ENCODE data around the gene EXOC3L1. TPM values are rescaled to one million over a fixed set of nuclear protein-coding genes. Genes with fewer than 3 reads are reported as not detected.

The EXOC3L1 gene
- polyA plus RNA-seq, 3 donors, result 4.3 to 6.3 (median 6.1) TPM

DNA sequence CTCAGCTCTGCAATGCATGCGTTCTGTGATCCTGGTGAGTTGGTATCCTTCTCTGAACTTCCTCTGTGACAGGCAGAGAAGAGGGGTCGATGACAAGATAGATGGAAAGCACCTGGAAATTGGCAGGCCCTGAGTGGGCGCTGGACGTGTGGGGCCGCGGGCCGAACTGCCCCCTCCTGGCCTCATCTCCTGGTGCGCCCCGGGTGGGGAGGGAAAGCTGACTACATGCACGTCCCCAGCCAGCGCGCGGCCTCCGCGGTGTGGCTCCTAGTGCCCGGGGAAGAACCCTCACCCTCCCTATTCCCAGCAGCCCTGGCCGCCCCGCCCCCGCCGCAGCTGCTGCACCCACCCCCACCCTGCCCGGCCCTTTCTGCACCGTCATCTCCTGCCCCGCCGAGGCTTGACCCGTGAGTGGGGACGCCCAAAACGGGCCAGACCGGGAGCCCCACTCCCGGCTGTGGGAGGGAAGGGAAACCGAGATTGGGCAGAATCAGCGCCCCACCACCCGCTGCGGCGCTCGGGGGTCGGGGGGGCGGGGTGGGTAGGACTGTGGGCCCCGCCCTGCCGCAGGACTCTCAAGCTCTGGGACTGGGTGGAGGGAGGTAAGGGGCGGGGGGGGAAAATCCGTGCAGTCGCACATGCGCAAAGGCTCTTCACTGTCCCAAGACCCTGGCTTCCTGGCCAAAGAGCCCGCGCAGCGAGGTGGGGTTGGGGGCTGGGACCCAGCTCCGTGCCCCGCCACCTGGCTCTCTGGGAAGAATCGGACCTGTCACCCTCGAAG, 19.6 kb downstream of the EXOC3L1 start, which contains the start of gene NOL3:
TSS of gene NOL3 (plus strand) at position 371 of the 781 bp plus-strand sequence.
- no peak for DNase-seq (ENCODE audit: extremely low read depth in 1 of 11, low read depth in 9 of 11, low spot score in 4 of 11)

DNA sequence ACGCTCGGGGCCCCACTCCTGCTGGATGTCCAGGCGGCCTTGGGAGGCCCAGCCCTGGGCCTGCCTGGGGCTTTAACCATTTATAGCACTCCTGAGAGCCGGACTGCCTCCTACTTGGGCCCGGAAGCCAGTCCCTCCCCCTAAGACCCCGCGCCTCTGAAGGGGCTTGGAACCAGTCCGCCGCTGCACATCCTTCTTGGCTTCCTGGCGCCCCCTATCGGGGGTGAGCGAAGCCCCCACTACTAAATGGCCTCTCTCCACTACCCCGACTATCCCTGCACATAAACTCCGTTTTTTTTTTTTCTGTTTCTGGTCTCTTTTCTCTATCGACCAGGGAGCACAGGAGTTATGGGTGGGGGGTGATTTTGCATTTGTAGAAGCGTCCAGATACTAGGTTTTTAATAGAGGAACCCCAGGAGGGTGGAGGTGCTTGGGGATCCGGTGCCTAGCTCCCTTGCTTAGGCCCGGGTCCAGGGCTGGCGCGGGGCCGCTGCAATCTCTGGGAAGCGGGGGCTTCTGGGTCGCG, 20.2 kb downstream of the EXOC3L1 start:
- no peak for DNase-seq (ENCODE audit: extremely low read depth in 1 of 11, low read depth in 9 of 11, low spot score in 4 of 11)

DNA sequence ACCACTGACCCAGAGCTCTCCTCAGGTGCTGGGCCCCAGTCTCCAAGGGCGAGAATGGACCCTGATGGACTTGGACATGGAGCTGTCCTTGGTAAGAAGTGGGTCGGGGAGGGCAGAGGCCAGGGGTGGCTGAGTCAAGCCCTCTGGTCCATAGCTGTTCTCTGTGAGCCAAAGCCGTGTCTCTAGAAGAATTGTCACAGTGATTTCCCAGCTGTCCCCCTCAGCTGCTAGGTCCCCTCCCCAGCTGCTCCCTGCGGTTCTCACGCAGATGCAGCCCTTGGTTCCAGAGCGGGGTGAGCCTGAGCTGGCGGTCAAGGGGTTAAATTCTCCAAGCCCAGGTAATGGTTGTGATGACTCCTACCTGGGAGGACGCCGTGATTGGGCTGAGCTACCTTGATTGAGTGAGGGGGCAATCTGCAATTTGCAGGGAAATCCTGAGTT, 20.9 kb downstream of the EXOC3L1 start:
- no peak for DNase-seq (ENCODE audit: extremely low read depth in 1 of 11, low read depth in 9 of 11, low spot score in 4 of 11)

DNA sequence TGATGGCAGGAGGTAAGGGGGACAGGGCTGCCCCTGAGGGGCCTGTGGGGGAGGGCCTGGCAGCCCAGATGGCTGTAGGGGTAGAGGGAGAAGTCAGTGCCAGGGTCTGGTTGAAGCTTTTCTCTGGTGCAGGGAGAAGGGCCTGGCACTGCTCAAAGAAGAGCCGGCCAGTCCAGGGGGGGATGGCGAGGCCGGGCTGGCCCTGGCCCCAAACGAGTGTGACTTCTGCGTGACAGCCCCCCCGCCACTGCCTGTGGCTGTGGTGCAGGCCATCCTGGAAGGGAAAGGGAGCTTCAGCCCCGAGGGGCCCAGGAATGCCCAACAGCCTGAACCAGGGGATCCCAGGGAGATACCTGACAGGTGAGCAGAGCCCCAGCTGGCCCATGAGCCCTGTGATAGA, 22.3 kb downstream of the EXOC3L1 start:
- DNase-seq (ENCODE audit: extremely low read depth in 1 of 11, low read depth in 9 of 11, low spot score in 4 of 11), result no peak

DNA sequence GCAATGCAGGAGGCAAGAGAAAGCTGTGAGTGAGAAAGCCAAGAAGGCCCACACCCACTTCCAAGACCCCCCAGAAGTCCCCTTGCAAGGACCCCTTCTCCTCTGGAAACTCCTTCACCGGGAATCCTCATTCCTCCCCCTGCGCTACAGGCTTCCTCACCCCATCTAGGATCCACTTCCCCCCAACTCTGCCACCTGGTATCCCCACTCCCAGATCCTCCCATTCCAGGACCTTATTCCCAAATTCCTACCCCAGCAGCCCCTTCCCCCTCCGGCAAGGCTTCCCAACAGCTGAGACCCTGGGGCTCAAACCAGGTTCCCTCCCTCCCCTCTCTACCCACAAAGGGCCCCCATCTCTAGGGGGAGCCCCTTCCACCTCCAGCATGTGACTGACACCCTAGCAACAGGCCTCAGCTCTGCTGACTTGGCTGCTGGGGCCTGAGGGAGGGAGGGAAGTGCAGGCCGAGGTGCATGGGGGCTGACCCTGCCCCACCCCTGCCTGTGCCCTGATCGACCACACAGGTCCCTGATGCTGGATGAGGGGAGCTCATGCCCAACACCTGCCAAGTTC, 23.3 kb downstream of the EXOC3L1 start:
- no peak for DNase-seq (ENCODE audit: extremely low read depth in 1 of 11, low read depth in 9 of 11, low spot score in 4 of 11)

DNA sequence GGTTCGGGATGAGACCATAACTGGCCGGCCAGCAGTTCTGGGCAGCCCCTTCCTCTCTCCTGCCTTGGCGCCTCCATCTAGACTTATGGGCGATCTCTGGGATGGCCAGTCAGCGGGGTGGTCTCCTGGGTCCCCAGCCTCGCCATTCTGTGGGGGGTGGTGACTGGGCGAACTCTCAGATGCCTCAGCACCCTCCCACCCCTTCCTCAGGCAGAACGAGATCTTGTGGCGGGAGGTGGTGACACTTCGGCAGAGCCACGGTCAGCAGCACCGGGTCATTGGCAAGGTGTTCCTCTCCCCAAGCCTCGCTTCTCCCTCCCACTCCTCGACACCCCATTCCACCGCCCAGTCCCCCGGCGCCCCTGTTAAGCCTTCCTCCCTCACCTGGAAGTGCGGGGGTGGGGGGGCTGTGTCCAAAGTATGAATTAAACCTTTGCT, 23.8 kb downstream of the EXOC3L1 start:
- DNase-seq (ENCODE audit: extremely low read depth in 1 of 11, low read depth in 9 of 11, low spot score in 4 of 11), result no peak

DNA sequence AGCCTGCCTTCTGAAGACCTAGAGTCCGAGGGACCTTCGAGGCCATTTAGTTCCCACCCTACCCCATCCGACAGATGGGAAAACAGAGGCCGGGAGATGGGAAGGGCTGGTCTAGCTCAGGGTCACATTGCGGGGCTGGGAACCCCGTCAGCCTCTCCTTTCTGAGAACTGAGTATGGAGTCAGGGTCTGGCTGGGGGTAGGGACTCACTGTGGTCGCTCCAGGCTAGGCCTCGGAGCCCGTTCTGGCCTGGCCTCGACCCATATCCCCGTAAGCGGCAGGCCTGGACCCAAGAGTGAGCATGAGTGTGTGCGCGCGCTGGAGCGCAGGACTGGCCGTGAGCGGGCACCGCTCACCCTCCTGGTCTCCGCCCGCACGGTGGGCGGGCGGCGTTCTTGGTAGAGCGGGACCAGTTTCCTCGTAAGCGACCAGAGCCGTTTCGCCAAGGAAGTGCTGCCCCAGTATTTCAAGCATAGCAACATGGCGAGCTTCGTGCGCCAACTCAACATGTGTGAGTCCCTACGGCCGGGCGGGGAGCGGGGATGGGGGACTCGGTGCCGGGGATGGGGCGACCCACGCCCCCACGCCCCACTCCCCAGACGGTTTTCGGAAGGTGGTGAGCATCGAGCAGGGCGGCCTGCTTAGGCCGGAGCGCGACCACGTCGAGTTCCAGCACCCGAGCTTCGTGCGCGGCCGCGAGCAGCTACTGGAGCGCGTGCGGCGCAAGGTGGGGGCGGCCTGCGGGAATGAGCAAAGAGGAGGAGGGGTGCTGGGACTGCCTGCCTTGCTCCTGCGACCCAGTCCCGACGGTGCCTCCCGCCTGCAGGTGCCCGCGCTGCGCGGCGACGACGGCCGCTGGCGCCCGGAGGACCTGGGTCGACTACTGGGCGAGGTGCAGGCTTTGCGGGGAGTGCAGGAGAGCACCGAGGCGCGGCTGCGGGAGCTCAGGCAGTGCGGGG, 24.5 kb downstream of the EXOC3L1 start:
- no peak for DNase-seq (ENCODE audit: extremely low read depth in 1 of 11, low read depth in 9 of 11, low spot score in 4 of 11)

DNA sequence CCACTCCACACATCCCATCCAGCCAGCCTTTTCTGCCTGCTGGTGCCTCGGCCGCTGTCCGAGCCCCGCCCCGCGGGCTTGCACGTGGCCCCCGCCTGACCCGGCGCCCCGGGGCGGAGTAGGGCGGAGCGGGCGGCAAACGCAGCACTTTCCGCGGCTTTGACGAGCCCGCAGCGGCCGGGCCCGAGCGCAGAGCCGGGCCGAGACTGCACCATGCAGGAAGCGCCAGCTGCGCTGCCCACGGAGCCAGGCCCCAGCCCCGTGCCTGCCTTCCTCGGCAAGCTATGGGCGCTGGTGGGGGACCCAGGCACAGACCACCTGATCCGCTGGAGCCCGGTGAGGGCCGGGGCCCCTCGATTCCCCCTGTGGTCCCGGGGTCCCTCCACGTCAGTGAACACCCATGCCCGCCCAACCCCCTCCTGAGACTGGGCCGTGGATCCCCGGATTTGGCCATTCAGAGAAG, 25.3 kb downstream of the EXOC3L1 start, which contains the start of gene HSF4:
TSS of gene HSF4 (plus strand) at position 147 of the 463 bp plus-strand sequence. CDS start at position 214, 67 bp downstream.
- DNase-seq (ENCODE audit: extremely low read depth in 1 of 11, low read depth in 9 of 11, low spot score in 4 of 11), result no peak

DNA sequence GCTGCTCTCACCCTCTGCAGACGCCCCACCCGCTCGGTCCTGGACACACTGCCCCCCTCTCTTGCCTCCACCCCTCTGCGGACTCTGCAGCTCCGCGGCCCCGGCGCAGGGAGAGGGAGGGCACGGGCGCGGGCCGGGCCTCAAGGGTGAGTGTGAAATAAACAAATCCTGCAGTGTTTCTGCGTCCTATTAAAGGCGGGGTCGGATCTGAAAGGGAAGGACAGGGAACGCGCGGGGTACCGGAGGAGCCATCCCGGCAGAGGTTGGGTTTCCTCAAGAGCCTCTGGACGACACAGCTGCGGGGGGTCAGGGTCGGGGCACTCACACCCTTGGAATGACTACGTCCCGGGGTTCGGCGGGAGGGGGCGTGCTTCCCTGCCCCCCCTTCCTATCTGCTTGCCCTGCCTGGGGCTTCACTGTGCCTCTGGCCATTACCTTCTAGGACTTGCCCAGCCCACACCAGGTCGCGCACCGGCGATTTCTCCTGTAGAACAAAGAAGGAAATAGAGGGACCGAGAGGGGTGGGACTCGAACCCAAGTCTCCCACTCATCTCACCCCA, 25.9 kb downstream of the EXOC3L1 start:
- no peak for DNase-seq (ENCODE audit: extremely low read depth in 1 of 11, low read depth in 9 of 11, low spot score in 4 of 11)

DNA sequence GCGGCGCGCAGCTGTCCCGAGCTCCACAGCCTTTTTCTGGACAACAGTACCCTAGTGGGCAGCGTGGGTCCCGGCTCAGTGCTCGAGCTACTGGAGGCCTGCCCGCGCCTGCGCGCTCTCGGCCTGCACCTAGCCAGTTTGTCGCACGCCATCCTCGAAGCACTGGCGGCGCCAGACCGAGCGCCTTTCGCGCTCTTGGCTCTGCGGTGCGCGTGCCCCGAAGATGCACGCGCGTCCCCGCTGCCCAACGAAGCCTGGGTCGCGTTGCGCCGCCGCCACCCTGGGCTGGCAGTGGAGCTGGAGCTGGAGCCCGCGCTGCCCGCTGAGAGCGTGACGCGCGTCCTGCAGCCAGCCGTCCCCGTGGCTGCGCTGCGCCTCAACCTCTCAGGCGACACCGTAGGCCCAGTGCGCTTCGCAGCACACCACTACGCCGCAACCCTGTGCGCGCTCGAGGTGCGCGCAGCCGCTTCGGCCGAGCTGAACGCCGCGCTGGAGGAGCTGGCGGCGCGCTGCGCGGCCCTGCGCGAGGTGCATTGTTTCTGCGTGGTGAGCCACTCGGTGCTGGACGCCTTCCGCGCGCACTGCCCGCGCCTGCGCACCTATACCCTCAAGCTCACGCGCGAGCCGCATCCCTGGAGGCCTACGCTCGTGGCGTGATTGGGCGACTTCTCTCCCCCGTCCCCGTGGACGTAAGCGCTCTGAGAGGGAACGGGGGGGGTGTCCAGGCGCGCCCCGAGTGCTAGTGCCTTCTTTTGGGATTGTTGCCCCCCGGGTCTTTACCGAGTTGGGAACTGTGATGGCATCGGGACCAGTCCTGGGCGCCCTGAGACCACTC, 26.6 kb downstream of the EXOC3L1 start:
- DNase-seq (ENCODE audit: extremely low read depth in 1 of 11, low read depth in 9 of 11, low spot score in 4 of 11), result no peak

DNA sequence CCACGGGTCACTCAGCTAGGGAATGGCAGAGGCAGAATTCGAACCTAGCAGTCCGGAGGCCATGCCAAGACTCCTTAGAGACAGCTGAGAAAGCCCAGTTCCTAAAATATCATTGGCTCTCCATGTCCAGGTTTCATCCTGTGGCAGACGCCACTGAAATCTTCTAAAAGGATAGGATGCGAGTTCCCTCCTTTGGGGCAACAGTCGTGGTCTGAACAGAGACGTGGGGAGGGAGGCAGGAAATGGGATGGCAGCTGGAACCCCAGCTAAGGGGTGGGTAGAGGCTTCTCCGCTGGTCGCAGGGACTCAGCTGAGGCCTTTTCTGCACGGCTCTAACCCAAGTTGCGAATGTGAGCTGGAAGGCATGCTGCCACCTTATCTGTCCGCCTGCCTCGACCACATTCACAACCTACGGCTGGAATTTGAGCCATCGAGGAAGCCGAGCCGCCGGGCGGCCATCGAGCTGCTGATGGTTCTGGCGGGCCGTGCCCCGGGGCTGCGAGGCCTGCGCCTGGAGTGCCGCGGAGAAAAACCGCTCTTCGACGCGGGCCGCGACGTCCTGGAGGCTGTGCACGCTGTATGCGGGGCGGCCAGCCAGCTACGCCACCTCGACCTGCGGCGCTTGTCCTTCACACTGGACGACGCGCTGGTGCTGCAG, 27.3 kb downstream of the EXOC3L1 start:
- DNase-seq (ENCODE audit: extremely low read depth in 1 of 11, low read depth in 9 of 11, low spot score in 4 of 11), result no peak

DNA sequence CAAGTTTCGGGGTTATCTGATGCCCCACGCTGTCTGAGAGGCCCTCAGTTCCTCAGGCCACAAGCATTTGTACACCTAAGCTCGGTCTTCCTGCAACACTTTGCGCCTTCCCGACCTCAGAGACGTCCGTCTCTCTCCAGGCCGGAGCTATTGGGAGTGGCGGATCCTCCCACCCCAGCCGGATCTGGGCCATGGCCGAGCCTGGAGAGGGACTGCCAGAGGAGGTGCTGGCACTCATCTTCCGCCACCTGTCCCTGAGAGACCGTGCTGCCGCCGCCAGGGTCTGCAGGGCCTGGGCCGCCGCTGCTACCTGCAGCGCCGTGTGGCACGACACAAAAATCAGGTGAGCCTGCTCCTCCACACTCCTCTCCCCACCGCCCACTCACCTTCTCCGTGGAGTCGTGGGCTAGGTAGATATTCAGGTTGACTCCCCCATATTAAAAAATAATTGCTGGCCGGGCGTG, 28.3 kb downstream of the EXOC3L1 start:
- no peak for DNase-seq (ENCODE audit: extremely low read depth in 1 of 11, low read depth in 9 of 11, low spot score in 4 of 11)

DNA sequence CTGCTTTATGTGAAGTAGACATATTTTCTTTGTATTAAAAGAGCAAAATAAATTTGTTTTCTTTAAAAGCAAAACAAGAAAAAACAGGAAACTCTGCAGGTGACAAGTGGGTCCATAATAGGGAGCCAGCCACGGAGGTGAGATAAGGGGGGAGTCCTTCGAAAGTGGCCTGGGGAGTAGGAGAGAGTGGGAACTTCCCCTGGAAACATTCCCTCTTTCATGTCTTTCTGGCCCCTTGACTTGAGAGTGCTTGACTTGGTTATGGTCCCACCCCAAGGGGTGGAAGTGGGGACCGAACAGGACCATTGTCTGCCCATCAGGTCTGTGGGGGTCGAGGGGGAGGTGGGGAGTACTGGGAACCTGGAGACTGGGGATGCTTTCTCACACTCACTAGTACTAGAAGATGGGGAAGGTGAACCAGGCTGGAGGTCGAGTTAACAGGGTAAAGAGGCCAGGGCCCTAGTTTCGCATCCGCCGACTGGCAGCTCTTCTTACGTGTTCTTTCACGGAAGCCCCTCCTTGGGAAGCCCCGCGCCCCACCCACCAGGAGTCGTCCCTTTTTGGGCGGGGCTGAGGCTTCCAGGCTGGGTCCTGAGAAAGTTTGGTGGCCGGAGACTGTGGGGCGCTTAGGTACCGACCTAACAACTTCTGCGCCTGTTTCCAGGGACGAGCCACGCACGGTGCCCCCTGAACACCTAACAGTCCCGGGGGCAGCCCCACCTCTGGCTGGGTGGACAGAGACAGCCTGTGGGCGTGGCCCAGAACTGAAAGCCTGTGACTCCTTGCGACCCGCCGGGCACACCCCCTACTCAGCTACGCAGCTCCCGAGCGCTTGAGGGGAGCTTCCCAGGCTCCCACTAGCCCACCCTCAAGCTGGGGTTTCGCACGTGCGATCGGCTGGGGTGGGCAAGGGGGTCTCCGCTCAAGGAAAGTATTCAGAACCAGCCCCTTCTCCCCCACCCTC, 31.0 kb downstream of the EXOC3L1 start:
- DNase-seq (ENCODE audit: extremely low read depth in 1 of 11, low read depth in 9 of 11, low spot score in 4 of 11), result no peak

DNA sequence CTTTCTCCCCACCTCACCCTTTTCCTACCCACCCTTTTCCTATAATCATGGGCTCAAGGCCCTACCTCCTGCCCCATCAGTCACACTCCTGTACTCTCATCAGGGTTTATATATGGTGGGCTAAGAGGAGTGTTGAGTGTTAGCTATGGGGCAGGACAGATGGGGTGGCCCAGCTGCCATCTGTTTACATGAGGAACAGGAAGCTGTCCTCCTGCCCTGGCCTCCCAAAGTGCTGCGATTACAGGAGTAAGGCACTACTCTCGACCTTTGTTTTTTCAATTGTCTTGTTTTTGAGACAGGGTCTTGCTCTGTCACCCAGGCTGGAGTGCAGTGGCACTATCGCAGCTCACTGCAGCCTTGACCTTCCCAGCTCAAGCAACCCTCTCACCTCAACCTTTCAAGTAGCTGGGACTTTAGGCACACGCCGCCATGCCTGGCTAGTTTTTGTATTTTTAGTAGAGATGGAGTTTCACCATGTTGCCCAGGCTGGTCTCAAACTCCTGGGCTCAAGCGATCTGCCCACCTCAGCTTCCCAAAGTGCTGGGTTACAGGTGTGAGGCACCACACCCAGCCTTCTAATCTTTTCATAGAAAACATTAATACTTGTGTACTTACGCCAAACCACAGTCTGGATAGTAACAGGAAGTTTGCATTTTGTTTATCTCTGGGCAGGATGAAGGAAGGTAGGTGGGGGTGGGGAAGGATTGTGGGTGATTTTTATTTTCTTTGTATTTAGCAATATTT, 31.9 kb downstream of the EXOC3L1 start:
- no peak for DNase-seq (ENCODE audit: extremely low read depth in 1 of 11, low read depth in 9 of 11, low spot score in 4 of 11)

DNA sequence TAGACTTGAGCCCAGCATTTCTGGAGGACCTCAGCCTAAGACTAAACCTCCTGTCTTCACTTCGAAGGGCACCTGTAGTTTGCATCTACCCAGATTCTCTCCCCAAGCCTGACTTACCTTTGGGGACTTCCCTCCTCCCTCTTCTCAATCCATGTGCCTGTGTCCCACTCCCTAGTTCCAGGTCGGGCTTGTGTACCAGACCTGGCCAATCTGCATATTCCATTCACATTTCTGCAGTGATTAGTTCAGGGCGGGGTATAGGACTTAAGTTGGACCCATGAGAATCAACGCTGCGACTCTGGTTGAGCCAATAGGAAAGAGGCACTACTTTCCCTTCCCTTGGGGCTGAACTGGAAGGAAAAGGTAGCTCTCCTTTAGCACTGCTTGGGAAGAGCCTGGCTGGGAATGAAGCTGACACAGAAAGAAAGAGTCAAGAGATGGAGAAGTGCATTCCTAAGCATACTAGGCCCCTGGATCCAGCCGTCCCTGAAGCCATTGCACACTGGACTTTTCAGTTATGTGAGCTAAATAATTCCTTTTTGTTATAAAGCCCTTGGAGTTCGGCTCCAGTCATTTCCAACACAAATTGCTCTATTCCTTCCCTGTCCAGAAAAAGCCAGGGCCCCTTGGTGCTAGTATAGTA, 32.7 kb downstream of the EXOC3L1 start:
- DNase-seq (ENCODE audit: extremely low read depth in 1 of 11, low read depth in 9 of 11, low spot score in 4 of 11), result no peak

Measured in renal cortex interstitium (tissue), 11 donors.